H9 (cell line): ENCODE measurements around the gene POLDIP3. TPM values are rescaled to one million over a fixed set of nuclear protein-coding genes. Genes with fewer than 3 reads are reported as not detected.
A peak's percentile ranks its signal among the peaks of the same experiment; 100 is the strongest.

ENCODE experiments used
- DNase-seq: peaks from one replicate; pipeline ENCODE4 v3.0.0-alpha.2; 2017
- H2AFZ ChIP-seq: one replicate; pipeline ENCODE4 v1.6.1; 2013; ENCODE audit warnings: mild to moderate bottlenecking, low read length, control low read depth, moderate library complexity
- H2AK5ac ChIP-seq: 2 replicates; pipeline ENCODE4 v1.6.1; 2013; ENCODE audit warnings: low read length, control low read depth, mixed read lengths; ENCODE audit not compliant: insufficient read length
- H2BK120ac ChIP-seq: one replicate; pipeline ENCODE4 v1.6.1; 2013; ENCODE audit warnings: low read depth, mild to moderate bottlenecking, low read length, control low read depth, inconsistent platforms; ENCODE audit not compliant: poor library complexity, severe bottlenecking
- H2BK12ac ChIP-seq: 2 replicates; pipeline ENCODE4 v1.6.1; 2013; ENCODE audit warnings: low read length, control low read depth, mixed read lengths, low read depth; ENCODE audit not compliant: insufficient read length
- H2BK15ac ChIP-seq: 2 replicates; pipeline ENCODE4 v1.6.1; 2013; ENCODE audit warnings: low read depth, low read length, control low read depth
- H2BK20ac ChIP-seq: one replicate; pipeline ENCODE4 v1.6.1; 2013; ENCODE audit warnings: low read depth, mild to moderate bottlenecking, low read length, control low read depth, inconsistent platforms; ENCODE audit not compliant: poor library complexity, severe bottlenecking
- H2BK5ac ChIP-seq: 2 replicates; pipeline ENCODE4 v1.6.1; 2013; ENCODE audit warnings: low read length, control low read depth, mixed read lengths; ENCODE audit not compliant: insufficient read length
- H3K14ac ChIP-seq: 2 replicates; pipeline ENCODE4 v1.6.1; 2013; ENCODE audit warnings: low read length, control low read depth; ENCODE audit not compliant: insufficient read depth
- H3K18ac ChIP-seq: 2 replicates; pipeline ENCODE4 v1.6.1; 2013; ENCODE audit warnings: low read depth, mild to moderate bottlenecking, mixed read lengths, low read length, control low read depth; ENCODE audit not compliant: insufficient read length
- H3K23ac ChIP-seq: 2 replicates; pipeline ENCODE4 v1.6.1; 2013; ENCODE audit warnings: low read length, control low read depth, mixed read lengths, low read depth; ENCODE audit not compliant: insufficient read length
- H3K23me2 ChIP-seq: 2 replicates; pipeline ENCODE4 v1.6.1; 2013; ENCODE audit warnings: low read depth, mild to moderate bottlenecking, mixed read lengths, low read length, control low read depth; ENCODE audit not compliant: insufficient read length, poor library complexity, severe bottlenecking
- H3K27ac ChIP-seq: 2 replicates; pipeline ENCODE4 v1.5.1; 2013; ENCODE audit warnings: low read length, control low read depth, mixed read lengths, low read depth; ENCODE audit not compliant: insufficient read length
- H3K27me3 ChIP-seq: 2 replicates; pipeline ENCODE4 v1.6.1; 2013; ENCODE audit warnings: low read length, control low read depth, inconsistent platforms; ENCODE audit not compliant: insufficient read depth
- H3K4ac ChIP-seq: 2 replicates; pipeline ENCODE4 v1.6.1; 2013; ENCODE audit warnings: low read depth, mild to moderate bottlenecking, control low read depth, inconsistent platforms, low read length, moderate library complexity
- H3K4me1 ChIP-seq: 2 replicates; pipeline ENCODE4 v1.6.1; 2013; ENCODE audit warnings: low read length, control low read depth, inconsistent platforms; ENCODE audit not compliant: insufficient read depth
- H3K4me2 ChIP-seq: 2 replicates; pipeline ENCODE4 v1.6.1; 2013; ENCODE audit warnings: low read length, control low read depth, mixed read lengths; ENCODE audit not compliant: insufficient read length, insufficient read depth
- H3K56ac ChIP-seq: 2 replicates; pipeline ENCODE4 v1.6.1; 2013; ENCODE audit warnings: low read depth, mild to moderate bottlenecking, mixed read lengths, low read length, control low read depth; ENCODE audit not compliant: insufficient read length
- H3K79me1 ChIP-seq: 2 replicates; pipeline ENCODE4 v1.6.1; 2013; ENCODE audit warnings: low read depth, mild to moderate bottlenecking, moderate library complexity, low read length, control low read depth, inconsistent platforms; ENCODE audit not compliant: insufficient read depth, poor library complexity, severe bottlenecking
- H3K79me2 ChIP-seq: 2 replicates; pipeline ENCODE4 v1.6.1; 2013; ENCODE audit warnings: low read length, control low read depth, inconsistent platforms; ENCODE audit not compliant: insufficient read depth
- H3K9ac ChIP-seq: 2 replicates; pipeline ENCODE4 v1.6.1; 2013; ENCODE audit warnings: low read length, control low read depth, mixed read lengths; ENCODE audit not compliant: insufficient read length; ENCODE audit errors: extremely low read depth
- H3K9me3 ChIP-seq: one replicate; pipeline ENCODE4 v1.6.1; 2013; ENCODE audit warnings: low read depth, low read length, inconsistent platforms; ENCODE audit not compliant: control insufficient read depth
- H3T11ph ChIP-seq: one replicate; pipeline ENCODE4 v1.6.1; 2013; ENCODE audit warnings: mild to moderate bottlenecking, low read length, control low read depth, inconsistent platforms
- H4K20me1 ChIP-seq: one replicate; pipeline ENCODE4 v1.6.1; 2013; ENCODE audit not compliant: control insufficient read depth, insufficient read length, insufficient read depth
- H4K5ac ChIP-seq: 2 replicates; pipeline ENCODE4 v1.6.1; 2013; ENCODE audit warnings: low read depth, mild to moderate bottlenecking, mixed read lengths, low read length, control low read depth; ENCODE audit not compliant: insufficient read length
- H4K8ac ChIP-seq: replicated peaks from 2 replicates; pipeline ENCODE4 v1.6.1; 2013; ENCODE audit warnings: low read length, control low read depth, mixed read lengths, low read depth; ENCODE audit not compliant: insufficient read length
- H4K91ac ChIP-seq: 2 replicates; pipeline ENCODE4 v1.6.1; 2013; ENCODE audit warnings: low read depth, mild to moderate bottlenecking, moderate library complexity, mixed read lengths, low read length, control low read depth; ENCODE audit not compliant: insufficient read length
- H3K27ac Mint-ChIP-seq, 3 experiments: 2 replicates in 2 of 3; 3 replicates in 1 of 3; pipeline ENCODE4 v1.8.0; 2020 to 2021; ENCODE audit warnings: mixed read lengths in 3 of 3, mild to moderate bottlenecking in 1 of 3, moderate library complexity in 1 of 3
- H3K27me3 Mint-ChIP-seq: 2 replicates; pipeline ENCODE4 v1.8.0; 2021; ENCODE audit warnings: low read depth, mild to moderate bottlenecking, moderate library complexity, mixed read lengths
- H3K36me3 Mint-ChIP-seq, 3 experiments: 2 replicates in 2 of 3; 3 replicates in 1 of 3; pipeline ENCODE4 v1.8.0; 2020 to 2021; ENCODE audit warnings: low read depth in 3 of 3, mixed read lengths in 3 of 3; ENCODE audit not compliant: insufficient read depth in 1 of 3
- H3K4me1 Mint-ChIP-seq, 2 experiments: 2 replicates each; pipeline ENCODE4 v1.8.0; 2020; ENCODE audit warnings: mixed read lengths in 2 of 2
- H3K4me3 Mint-ChIP-seq, 2 experiments: 2 replicates in 1 of 2; 3 replicates in 1 of 2; pipeline ENCODE4 v1.8.0; 2020 to 2021; ENCODE audit warnings: mild to moderate bottlenecking in 2 of 2, mixed read lengths in 2 of 2, moderate library complexity in 1 of 2
- H3K9me3 Mint-ChIP-seq, 2 experiments: 2 replicates in 1 of 2; 3 replicates in 1 of 2; pipeline ENCODE4 v1.8.0; 2020; ENCODE audit warnings: mild to moderate bottlenecking in 2 of 2, mixed read lengths in 2 of 2, moderate library complexity in 1 of 2
- WGBS: extraction: QIAGEN DNeasy Blood & Tissue Kit; methylation state at CpG from one replicate; pipeline ENCODE4 v1.1.7; 2013; ENCODE audit warnings: missing lambda C conversion rate, low lambda C conversion rate, mixed read lengths; ENCODE audit not compliant: insufficient read length; ENCODE audit errors: extremely low coverage; 5-methylcytosine and 5-hydroxymethylcytosine counted together
- total RNA-seq: library from RNA; stranded (reverse); gene quantifications from 2 replicates; pipeline ENCODE4 v1.2.1, GENCODE V29; 2021
- TF ChIP-seq, protein P1 (sequence below): fragments of 200-600 bp; sonication (generic); conservative IDR thresholded peaks from 3 replicates; pipeline ENCODE4 v1.8.0; 2021; ENCODE audit warnings: antibody characterized with exemption, mild to moderate bottlenecking

Gene POLDIP3
- total RNA-seq, 1 experiment from 2014 or later, result 90.8 TPM

GRCh38 chr22:42630901-42631602 is 16.4 kb upstream of the POLDIP3 start:
- no CpG with 5 or more reads among the region's 28 CpGs for WGBS
- Mint-ChIP-seq H3K4me1 (no peaks in the 10 kb centered on the region), H3K9me3 (no peaks in the 10 kb centered on the region), H3K4me3 (no peak overlapping the region), H3K27me3 (no peaks in the 10 kb centered on the region), H3K36me3 (peaks cover 8 to 64% (median 62%) of the 10 kb centered on the region in 3 experiments), H3K27ac (no peak overlapping the region; a peak in 2 of 7 replicates)
- Histone ChIP-seq H4K5ac (peak overlapping the region; percentile 73), H3K79me1 (no peaks in the 10 kb centered on the region), H2AFZ (no peak overlapping the region), H2BK120ac (no peak overlapping the region), H3K18ac (no peak overlapping the region), H3K56ac (no peak overlapping the region), H2BK20ac (no peak overlapping the region), H2BK12ac (no peak overlapping the region), H2BK15ac (no peak overlapping the region), H3K27me3 (no peaks in the 10 kb centered on the region), H3K4me1 (no peaks in the 10 kb centered on the region), H3K14ac (no peak overlapping the region), H3K23ac (no peak overlapping the region), H4K20me1 (no peaks in the 10 kb centered on the region), H3K9ac (no peak overlapping the region), H3K4me2 (no peak overlapping the region), H3K27ac (no peak overlapping the region), H3K9me3 (no peaks in the 10 kb centered on the region), H3K79me2 (no peaks in the 10 kb centered on the region), H3T11ph (no peak overlapping the region), H2AK5ac (no peak overlapping the region), H3K4ac (no peak overlapping the region; the same call in 1 of the 2 replicates), H4K8ac (no peak overlapping the region), H2BK5ac (peak overlapping the region; percentile 45), H3K23me2 (no peaks in the 10 kb centered on the region), H4K91ac (no peak overlapping the region)
- TF ChIP-seq, protein P1, sequence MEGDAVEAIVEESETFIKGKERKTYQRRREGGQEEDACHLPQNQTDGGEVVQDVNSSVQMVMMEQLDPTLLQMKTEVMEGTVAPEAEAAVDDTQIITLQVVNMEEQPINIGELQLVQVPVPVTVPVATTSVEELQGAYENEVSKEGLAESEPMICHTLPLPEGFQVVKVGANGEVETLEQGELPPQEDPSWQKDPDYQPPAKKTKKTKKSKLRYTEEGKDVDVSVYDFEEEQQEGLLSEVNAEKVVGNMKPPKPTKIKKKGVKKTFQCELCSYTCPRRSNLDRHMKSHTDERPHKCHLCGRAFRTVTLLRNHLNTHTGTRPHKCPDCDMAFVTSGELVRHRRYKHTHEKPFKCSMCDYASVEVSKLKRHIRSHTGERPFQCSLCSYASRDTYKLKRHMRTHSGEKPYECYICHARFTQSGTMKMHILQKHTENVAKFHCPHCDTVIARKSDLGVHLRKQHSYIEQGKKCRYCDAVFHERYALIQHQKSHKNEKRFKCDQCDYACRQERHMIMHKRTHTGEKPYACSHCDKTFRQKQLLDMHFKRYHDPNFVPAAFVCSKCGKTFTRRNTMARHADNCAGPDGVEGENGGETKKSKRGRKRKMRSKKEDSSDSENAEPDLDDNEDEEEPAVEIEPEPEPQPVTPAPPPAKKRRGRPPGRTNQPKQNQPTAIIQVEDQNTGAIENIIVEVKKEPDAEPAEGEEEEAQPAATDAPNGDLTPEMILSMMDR, result no peak
- DNase-seq, result no peak
